A549 (cell line): Measurements from ENCODE around the gene SGTA. TPM values are rescaled to one million over a fixed set of nuclear protein-coding genes. Genes with fewer than 3 reads are reported as not detected.

Experiments used
- ATAC-seq, 2 experiments: fragments of 200-7000 bp in 1 of 2; fragments of >200 bp in 1 of 2; cut with Nextera tagmentation in 1 of 2; cut with Tn5 transposase in 1 of 2; 3 replicates each; pipeline versions ENCODE4 v1.8.0 to v1.9.1; 2018 to 2020; ENCODE audit warnings: mild to moderate bottlenecking in 1 of 2, moderate library complexity in 1 of 2
- CTCF ChIA-PET: fragments of 300-600 bp; sonication (Branson Sonifier 250); formaldehyde crosslinking; extraction: SDS; loops from one replicate; lab custom pipeline; 2021; ENCODE audit warnings: antibody characterized with exemption, inconsistent platforms; lab: Yijun Ruan, JAX
- POLR2A ChIA-PET: fragments of 350-600 bp; formaldehyde crosslinking; extraction: SDS; loops from one replicate; lab custom pipeline; 2021; ENCODE audit warnings: antibody characterized with exemption, inconsistent platforms; lab: Yijun Ruan, JAX
- DNase-seq, 2 experiments: peaks; one replicate each; pipeline versions ENCODE4 v3.0.0 to v3.0.0-alpha.2; 2011 to 2016; ENCODE audit warnings: low read depth in 1 of 2, low spot score in 1 of 2
- FAIRE-seq: peaks from 2 replicates; lab custom pipeline; 2011; peaks lifted over from hg19 to GRCh38; lab: Jason Lieb, UNC
- H3K27ac ChIP-seq, 2 experiments: fragments of >200 bp; sonication (Bioruptor Twin); formaldehyde crosslinking; 3 replicates each; pipeline ENCODE4 v1.5.1; 2016 to 2017
- H3K4me1 ChIP-seq: fragments of >200 bp; sonication (Bioruptor Twin); formaldehyde crosslinking; 3 replicates; pipeline ENCODE4 v1.6.1; 2016
- H3K4me2 ChIP-seq: fragments of >200 bp; sonication (Bioruptor Twin); formaldehyde crosslinking; 3 replicates; pipeline ENCODE4 v1.6.1; 2016
- H3K4me3 ChIP-seq: fragments of >200 bp; sonication (Bioruptor Twin); formaldehyde crosslinking; 3 replicates; pipeline ENCODE4 v1.5.1; 2016
- H3K9me3 ChIP-seq: fragments of >200 bp; sonication (Bioruptor Twin); formaldehyde crosslinking; 3 replicates; pipeline ENCODE4 v1.6.1; 2016
- CEBPB ChIP-seq, 2 experiments: fragments of >200 bp in 1 of 2; sonication (Bioruptor Twin) in 1 of 2; formaldehyde crosslinking in 1 of 2; IDR thresholded peaks; 2 replicates each; pipeline ENCODE4 v1.6.1; 2012 to 2016
- CHD2 ChIP-seq: fragments of 150-350 bp; IDR thresholded peaks from 2 replicates; pipeline ENCODE4 v1.6.1; 2014; ENCODE audit warnings: low read length; ENCODE audit not compliant: partially characterized antibody
- CTCF ChIP-seq: fragments of >200 bp; sonication (Bioruptor Twin); formaldehyde crosslinking; IDR thresholded peaks from 3 replicates; pipeline ENCODE4 v1.5.1; 2016
- E2F6 ChIP-seq: IDR thresholded peaks from 2 replicates; pipeline ENCODE4 v1.6.1; 2012; ENCODE audit warnings: low read depth, borderline replicate concordance
- ELK1 ChIP-seq: fragments of 150-350 bp; IDR thresholded peaks from 2 replicates; pipeline ENCODE4 v1.6.1; 2014; ENCODE audit warnings: low read depth, mild to moderate bottlenecking, low read length
- EP300 ChIP-seq, 2 experiments: fragments of >200 bp; sonication (Bioruptor Twin); formaldehyde crosslinking; IDR thresholded peaks; 2 replicates in 1 of 2; 3 replicates in 1 of 2; pipeline ENCODE4 v1.6.1; 2016 to 2017
- GATA3 ChIP-seq: IDR thresholded peaks from 2 replicates; pipeline ENCODE4 v1.6.1; 2012; ENCODE audit warnings: borderline replicate concordance
- HMGXB4 ChIP-seq: fragments of 250-450 bp; sonication (Bioruptor Pico); IDR thresholded peaks from 2 replicates; pipeline ENCODE4 v1.5.0; 2021; ENCODE audit warnings: mild to moderate bottlenecking, moderate library complexity, borderline replicate concordance
- KDM1A ChIP-seq: fragments of 200-600 bp; sonication (generic); IDR thresholded peaks from 2 replicates; pipeline ENCODE4 v1.6.1; 2016; ENCODE audit warnings: low read depth, mild to moderate bottlenecking
- POLR2AphosphoS2 ChIP-seq: conservative IDR thresholded peaks from 2 replicates; pipeline ENCODE4 v1.6.1; 2012; ENCODE audit warnings: low read length, improper control_type of control experiment, inconsistent platforms
- RAD21 ChIP-seq, 2 experiments: fragments of >200 bp in 1 of 2; sonication (Bioruptor Twin) in 1 of 2; formaldehyde crosslinking in 1 of 2; IDR thresholded peaks in 1 of 2; conservative IDR thresholded peaks in 1 of 2; 2 replicates in 1 of 2; 3 replicates in 1 of 2; pipeline ENCODE4 v1.6.1; 2012 to 2018; ENCODE audit warnings: inconsistent platforms in 1 of 2
- RCOR1 ChIP-seq: fragments of 150-350 bp; IDR thresholded peaks from 2 replicates; pipeline ENCODE4 v1.6.1; 2014; ENCODE audit warnings: antibody characterized with exemption, low read length, low read depth
- SREBF2 ChIP-seq: fragments of 450-650 bp; IDR thresholded peaks from 2 replicates; pipeline ENCODE4 v1.6.1; 2014; ENCODE audit warnings: mild to moderate bottlenecking, moderate library complexity
- WGBS: methylation state at CpG from one replicate; pipeline ENCODE4 v1.1.6; 2017; ENCODE audit errors: missing lambda C conversion rate; 5-methylcytosine and 5-hydroxymethylcytosine counted together
- polyA plus RNA-seq, 4 experiments: library from polyadenylated mRNA; depleted of rRNA in 3 of 4; stranded (reverse); fragments of >200 nt; fragmentation: RNase III in 1 of 4; extraction: RNeasy Plus Mini Kit Qiagen cat#74134 plus additional on column Dnase treatment in 1 of 4; gene quantifications; 2 replicates in 3 of 4; 3 replicates in 1 of 4; pipeline ENCODE4 v1.2.3, GENCODE V29; 2011 to 2017

Gene SGTA
- polyA plus RNA-seq, 2 of the 4 experiments (the other 2 are of a cell fraction) = 39.1 to 48.0 TPM

- FAIRE-seq (no peak), DNase-seq (no peak)
- no peaks in the 10 kb centered on the region for H3K4me1 ChIP-seq
- no peaks in the 10 kb centered on the region for H3K9me3 ChIP-seq
- CTCF ChIA-PET = interaction anchor here (1.6 to 1.9 kb wide), 2 partner anchors 10 to 108 kb away, joined by 5 to 8 read pairs; no protein-coding TSS in a partner anchor
- no peak overlapping the region for H3K4me2 ChIP-seq
- no peak for TF ChIP-seq GATA3
- no peak for TF ChIP-seq HMGXB4 (CRISPR knock-in tag)
- no peak for TF ChIP-seq RCOR1
- no peak for TF ChIP-seq CTCF
- no peak for TF ChIP-seq EP300 (IDR thresholded peaks at IDR 0.05)
- no peak for TF ChIP-seq ELK1
- TF ChIP-seq, all 56 proteins: peak for 0
- no peak overlapping the region for H3K4me3 ChIP-seq
- 90% methylated on average over 16 of the region's 16 CpGs for WGBS
- no peak overlapping the region for H3K27ac ChIP-seq
- no peak for ATAC-seq
- POLR2A ChIA-PET = no interaction called here
These were observed 27.3 kb downstream of the SGTA start for GRCh38 chr19:2755811-2756210.

GRCh38 chr19:2755448-2755705, 27.7 kb downstream of the SGTA start:
- TF ChIP-seq CEBPB (IDR thresholded peaks at IDR 0.05) = no peak
- TF ChIP-seq E2F6 = no peak
- no peak for TF ChIP-seq HMGXB4 (CRISPR knock-in tag)
- TF ChIP-seq CHD2 = no peak
- TF ChIP-seq GATA3 = no peak
- TF ChIP-seq POLR2AphosphoS2 = no peak
- TF ChIP-seq RAD21 (conservative IDR thresholded peaks at IDR 0.05 in 1 of 2, IDR thresholded peaks at IDR 0.05 in 1 of 2) = no peak
- TF ChIP-seq, all 56 proteins: peak for 0
- FAIRE-seq (no peak), ATAC-seq (no peak), DNase-seq (no peak)
- CTCF ChIA-PET = interaction anchor here (1.6 to 4.3 kb wide), 3 partner anchors 10 to 107 kb away, joined by 5 to 23 read pairs (median 8); no protein-coding TSS in a partner anchor
- 93% methylated on average over 15 of the region's 16 CpGs for WGBS
- H3K4me1 ChIP-seq = no peaks in the 10 kb centered on the region
- POLR2A ChIA-PET = no interaction called here
- H3K4me3 ChIP-seq = no peak overlapping the region
- H3K4me2 ChIP-seq = no peak overlapping the region
- no peak overlapping the region for H3K27ac ChIP-seq
- no peaks in the 10 kb centered on the region for H3K9me3 ChIP-seq

GRCh38 chr19:2754659-2755447, 28.2 kb downstream of the SGTA start:
- no peak for FAIRE-seq
- no peak for DNase-seq
- Histone ChIP-seq H3K27ac (no peak overlapping the region), H3K4me3 (no peak overlapping the region), H3K9me3 (no peaks in the 10 kb centered on the region), H3K4me1 (no peaks in the 10 kb centered on the region), H3K4me2 (no peak overlapping the region)
- CTCF ChIA-PET = interaction anchor here (1.6 to 4.3 kb wide), 2 partner anchors 11 to 106 kb away, joined by 5 to 23 read pairs; no protein-coding TSS in a partner anchor
- no peak for ATAC-seq
- TF ChIP-seq KDM1A = no peak
- TF ChIP-seq SREBF2 = no peak
- TF ChIP-seq E2F6 = no peak
- POLR2A ChIA-PET = no interaction called here
- 96% methylated on average over 32 of the region's 43 CpGs for WGBS
